K562 (cell line): ENCODE results near the gene AP1M1. TPM values are rescaled to one million over a fixed set of nuclear protein-coding genes. Genes with fewer than 3 reads are reported as not detected.

Source experiments
- FOXM1 ChIP-seq, 2 experiments: fragments of 450-650 bp in 1 of 2; sonication (generic) in 1 of 2; formaldehyde crosslinking in 1 of 2; IDR thresholded peaks; 2 replicates each; pipeline versions ENCODE4 v1.6.1 to v1.9.0; 2017 to 2022; ENCODE audit warnings: low read depth in 2 of 2, mild to moderate bottlenecking in 2 of 2, missing genetic modification reagents in 1 of 2, moderate library complexity in 1 of 2
- GABPA ChIP-seq: fragments of 200-800 bp; sonication (Bioruptor generic); conservative IDR thresholded peaks from 2 replicates; pipeline ENCODE4 v1.6.1; 2016; ENCODE audit warnings: low read depth, missing genetic modification characterization, missing compliant biosample characterization
- GABPB2 ChIP-seq: fragments of 250-450 bp; sonication (Bioruptor Pico); conservative IDR thresholded peaks from 2 replicates; pipeline ENCODE4 v1.5.1; 2021; ENCODE audit warnings: mild to moderate bottlenecking
- HMGN3 ChIP-seq: IDR thresholded peaks from 2 replicates; pipeline ENCODE4 v1.6.1; 2011; ENCODE audit warnings: borderline replicate concordance, low read depth, mild to moderate bottlenecking, mixed read lengths, low read length; ENCODE audit not compliant: insufficient read length; ENCODE audit errors: extremely low read depth
- KLF6 ChIP-seq: fragments of 250-450 bp; sonication (Bioruptor Pico); IDR thresholded peaks from 2 replicates; pipeline ENCODE4 v1.4.0; 2020; ENCODE audit warnings: mild to moderate bottlenecking, moderate library complexity, borderline replicate concordance
- MYNN ChIP-seq, 2 experiments: sonication (generic); formaldehyde crosslinking in 1 of 2; IDR thresholded peaks; 2 replicates each; pipeline versions ENCODE4 v1.5.0 to v1.6.1; 2016 to 2020; ENCODE audit warnings: antibody characterized with exemption in 1 of 2, missing genetic modification reagents in 1 of 2
- PHF8 ChIP-seq: fragments of 200-600 bp; sonication (generic); IDR thresholded peaks from 2 replicates; pipeline ENCODE4 v1.6.1; 2012; ENCODE audit warnings: mixed run types, mild to moderate bottlenecking, inconsistent platforms, low read length, moderate library complexity, borderline replicate concordance
- RBBP5 ChIP-seq: fragments of 200-600 bp; sonication (generic); IDR thresholded peaks from 2 replicates; pipeline ENCODE4 v1.6.1; 2012; ENCODE audit warnings: borderline replicate concordance, mild to moderate bottlenecking, low read length, control low read depth, inconsistent platforms; ENCODE audit not compliant: insufficient read depth, poor library complexity, severe bottlenecking
- SRF ChIP-seq, 2 experiments: fragments of 250-450, 450-650 bp in 1 of 2; sonication (Bioruptor Pico) in 1 of 2; sonication (generic) in 1 of 2; formaldehyde crosslinking; IDR thresholded peaks; 2 replicates each; pipeline versions ENCODE4 v1.5.0 to v1.5.1; 2020 to 2022; ENCODE audit warnings: mild to moderate bottlenecking in 1 of 2, missing genetic modification reagents in 1 of 2
- TEAD1 ChIP-seq, 2 experiments: fragments of 450-650 bp in 1 of 2; sonication (generic) in 1 of 2; formaldehyde crosslinking; IDR thresholded peaks; 2 replicates each; pipeline versions ENCODE4 v1.4.0 to v1.8.0; 2020 to 2022; ENCODE audit warnings: mild to moderate bottlenecking in 2 of 2, missing genetic modification reagents in 1 of 2
- XRCC4 ChIP-seq: IDR thresholded peaks from one replicate; pipeline ENCODE4 v1.6.1; 2011; ENCODE audit not compliant: insufficient read depth, insufficient read length; ENCODE audit errors: extremely low read depth
- YY1 ChIP-seq, 3 experiments: IDR thresholded peaks; 2 replicates each; pipeline ENCODE4 v1.6.1; 2011; ENCODE audit warnings: low read length in 2 of 3, mild to moderate bottlenecking in 2 of 3, moderate library complexity in 2 of 3, borderline replicate concordance in 1 of 3, control low read depth in 1 of 3, low read depth in 1 of 3; ENCODE audit not compliant: insufficient read depth in 3 of 3, insufficient replicate concordance in 2 of 3, control insufficient read depth in 1 of 3, insufficient read length in 1 of 3; ENCODE audit errors: extremely low read depth in 1 of 3
- polyA plus RNA-seq, 8 experiments: library from polyadenylated mRNA; depleted of rRNA in 4 of 8; stranded (reverse) in 5 of 8; unstranded in 3 of 8; fragments of >200 nt; fragmentation: Nextera tagmentation in 2 of 8; fragmentation: Illumina TruSeq in 1 of 8; extraction: Ambion mirVana in 2 of 8; extraction: Trizol in 1 of 8; gene quantifications; 2 replicates each; pipeline versions ENCODE4 v1.2.1 to v1.2.3, GENCODE V29; 2011 to 2014; ENCODE audit warnings: inconsistent platforms in 1 of 8, missing spikeins in 1 of 8
- total RNA-seq, 7 experiments: library from RNA; depleted of rRNA in 6 of 7; stranded (reverse); fragments of >200 nt in 6 of 7; fragmentation: Illumina TruSeq in 2 of 7; extraction: Trizol in 2 of 7; gene quantifications; 2 replicates each; pipeline versions ENCODE4 v1.2.1 to v1.2.3, GENCODE V29; 2011 to 2021; ENCODE audit warnings: low replicate concordance in 1 of 7
- TF ChIP-seq, protein P1 (sequence below): fragments of 450-650 bp; IDR thresholded peaks from 2 replicates; pipeline ENCODE4 v1.6.1; 2017; ENCODE audit warnings: mild to moderate bottlenecking, moderate library complexity
- TF ChIP-seq, protein P2 (sequence below): fragments of 450-650 bp; IDR thresholded peaks from 2 replicates; pipeline ENCODE4 v1.6.1; 2014; ENCODE audit warnings: low read depth, mild to moderate bottlenecking, moderate library complexity, borderline replicate concordance
- TF ChIP-seq, protein P3 (sequence below): sonication (generic); formaldehyde crosslinking; IDR thresholded peaks from 2 replicates; pipeline ENCODE4 v1.8.0; 2022; ENCODE audit warnings: missing genetic modification reagents, mild to moderate bottlenecking, borderline replicate concordance
- TF ChIP-seq, protein P4 (sequence below): fragments of 450-650 bp; IDR thresholded peaks from 2 replicates; pipeline ENCODE4 v1.6.1; 2018; ENCODE audit warnings: mild to moderate bottlenecking, low read depth; ENCODE audit not compliant: partially characterized antibody

Gene AP1M1
- total and polyA plus RNA-seq, 9 of the 15 experiments (the other 6 are each of a cell fraction or from before 2014, with no cell fraction given): 0.87 to 56.2 (median 29.1) TPM

DNA sequence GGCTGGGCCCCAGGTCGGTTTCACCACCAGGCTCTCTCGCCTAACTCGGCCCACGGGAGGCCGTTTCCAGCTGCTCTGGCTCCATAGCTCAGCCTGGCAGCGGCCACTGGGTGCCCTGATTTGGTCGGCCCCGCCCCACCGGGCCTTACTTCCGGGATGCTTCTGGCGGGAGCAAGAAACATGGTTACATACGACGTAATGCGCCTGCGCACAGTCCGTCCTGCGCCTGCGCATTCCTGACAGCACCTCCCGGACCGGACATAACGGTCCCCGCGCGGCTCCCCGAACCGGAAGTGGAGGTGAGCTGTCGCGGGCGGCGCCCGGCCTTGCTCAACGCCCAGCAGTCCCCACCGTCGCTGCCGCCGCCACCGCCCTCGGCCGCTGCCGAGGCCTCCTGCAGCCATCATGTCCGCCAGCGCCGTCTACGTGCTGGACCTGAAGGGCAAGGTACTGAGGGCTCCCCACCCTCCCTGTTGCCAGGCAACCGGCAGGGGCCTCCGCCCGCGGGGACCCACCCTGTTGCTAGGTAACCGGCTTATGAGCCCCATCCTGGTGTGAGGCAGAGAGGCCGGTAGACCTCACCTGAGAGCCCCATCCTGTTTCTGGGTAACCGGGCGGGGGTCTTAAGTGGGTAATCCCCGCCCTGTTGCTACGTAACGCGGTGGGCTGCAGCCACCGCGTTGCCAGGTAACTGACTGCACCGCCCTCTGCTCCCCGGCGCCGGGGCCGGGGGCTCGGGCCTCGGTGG is at the start of gene AP1M1 (continued):
- TF ChIP-seq KLF6 (CRISPR knock-in tag) (no peak), TEAD1 (CRISPR knock-in tag; IDR thresholded peaks at IDR 0.05) (0 out of 4 replicates have a peak, but pooled peaks of 1 of the 2 experiments have one; percentile 49), MYNN (IDR thresholded peaks at IDR 0.05) (no peak), MYNN (CRISPR knock-in tag; IDR thresholded peaks at IDR 0.05) (peak; percentile 67; the same call in 1 of the 2 replicates), FOXM1 (IDR thresholded peaks at IDR 0.05; ENCODE audit: low read depth) (no peak), FOXM1 (CRISPR knock-in tag; IDR thresholded peaks at IDR 0.05; ENCODE audit: low read depth) (peak; percentile 72; the same call in 1 of the 2 replicates), PHF8 (peak; percentile 97; the same call in 1 of the 2 replicates), YY1 (IDR thresholded peaks at IDR 0.05; ENCODE audit: borderline replicate concordance in 1 of 3, control insufficient read depth in 1 of 3, extremely low read depth in 1 of 3, insufficient read depth in 3 of 3, insufficient read length in 1 of 3, insufficient replicate concordance in 2 of 3, low read depth in 1 of 3, low read length in 2 of 3) (peak in 2 of 3 experiments; percentile 38 to 51), SRF (CRISPR knock-in tag; IDR thresholded peaks at IDR 0.05) (peak in 1 of 2 experiments; percentile 72; a peak in 1 of 4 replicates), HMGN3 (peak; percentile 72), RBBP5 (peak; percentile 91), GABPB2 (CRISPR knock-in tag) (no peak), GABPA (peak; percentile 97), XRCC4 (no peak)
- TF ChIP-seq, protein P1, sequence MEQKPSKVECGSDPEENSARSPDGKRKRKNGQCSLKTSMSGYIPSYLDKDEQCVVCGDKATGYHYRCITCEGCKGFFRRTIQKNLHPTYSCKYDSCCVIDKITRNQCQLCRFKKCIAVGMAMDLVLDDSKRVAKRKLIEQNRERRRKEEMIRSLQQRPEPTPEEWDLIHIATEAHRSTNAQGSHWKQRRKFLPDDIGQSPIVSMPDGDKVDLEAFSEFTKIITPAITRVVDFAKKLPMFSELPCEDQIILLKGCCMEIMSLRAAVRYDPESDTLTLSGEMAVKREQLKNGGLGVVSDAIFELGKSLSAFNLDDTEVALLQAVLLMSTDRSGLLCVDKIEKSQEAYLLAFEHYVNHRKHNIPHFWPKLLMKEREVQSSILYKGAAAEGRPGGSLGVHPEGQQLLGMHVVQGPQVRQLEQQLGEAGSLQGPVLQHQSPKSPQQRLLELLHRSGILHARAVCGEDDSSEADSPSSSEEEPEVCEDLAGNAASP: no peak
- TF ChIP-seq, protein P2, sequence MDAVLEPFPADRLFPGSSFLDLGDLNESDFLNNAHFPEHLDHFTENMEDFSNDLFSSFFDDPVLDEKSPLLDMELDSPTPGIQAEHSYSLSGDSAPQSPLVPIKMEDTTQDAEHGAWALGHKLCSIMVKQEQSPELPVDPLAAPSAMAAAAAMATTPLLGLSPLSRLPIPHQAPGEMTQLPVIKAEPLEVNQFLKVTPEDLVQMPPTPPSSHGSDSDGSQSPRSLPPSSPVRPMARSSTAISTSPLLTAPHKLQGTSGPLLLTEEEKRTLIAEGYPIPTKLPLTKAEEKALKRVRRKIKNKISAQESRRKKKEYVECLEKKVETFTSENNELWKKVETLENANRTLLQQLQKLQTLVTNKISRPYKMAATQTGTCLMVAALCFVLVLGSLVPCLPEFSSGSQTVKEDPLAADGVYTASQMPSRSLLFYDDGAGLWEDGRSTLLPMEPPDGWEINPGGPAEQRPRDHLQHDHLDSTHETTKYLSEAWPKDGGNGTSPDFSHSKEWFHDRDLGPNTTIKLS: 0 out of 2 replicates have a peak, but pooled peaks have one; percentile 9
- TF ChIP-seq, protein P3, sequence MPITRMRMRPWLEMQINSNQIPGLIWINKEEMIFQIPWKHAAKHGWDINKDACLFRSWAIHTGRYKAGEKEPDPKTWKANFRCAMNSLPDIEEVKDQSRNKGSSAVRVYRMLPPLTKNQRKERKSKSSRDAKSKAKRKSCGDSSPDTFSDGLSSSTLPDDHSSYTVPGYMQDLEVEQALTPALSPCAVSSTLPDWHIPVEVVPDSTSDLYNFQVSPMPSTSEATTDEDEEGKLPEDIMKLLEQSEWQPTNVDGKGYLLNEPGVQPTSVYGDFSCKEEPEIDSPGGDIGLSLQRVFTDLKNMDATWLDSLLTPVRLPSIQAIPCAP (CRISPR knock-in tag): no peak
- TF ChIP-seq, protein P4, sequence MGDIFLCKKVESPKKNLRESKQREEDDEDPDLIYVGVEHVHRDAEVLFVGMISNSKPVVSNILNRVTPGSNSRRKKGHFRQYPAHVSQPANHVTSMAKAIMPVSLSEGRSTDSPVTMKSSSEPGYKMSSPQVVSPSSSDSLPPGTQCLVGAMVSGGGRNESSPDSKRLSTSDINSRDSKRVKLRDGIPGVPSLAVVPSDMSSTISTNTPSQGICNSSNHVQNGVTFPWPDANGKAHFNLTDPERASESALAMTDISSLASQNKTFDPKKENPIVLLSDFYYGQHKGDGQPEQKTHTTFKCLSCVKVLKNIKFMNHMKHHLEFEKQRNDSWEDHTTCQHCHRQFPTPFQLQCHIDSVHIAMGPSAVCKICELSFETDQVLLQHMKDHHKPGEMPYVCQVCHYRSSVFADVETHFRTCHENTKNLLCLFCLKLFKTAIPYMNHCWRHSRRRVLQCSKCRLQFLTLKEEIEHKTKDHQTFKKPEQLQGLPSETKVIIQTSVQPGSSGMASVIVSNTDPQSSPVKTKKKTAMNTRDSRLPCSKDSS: no peak
